Calu3 (cell line): ENCODE results near the gene ZNF101. TPM values are rescaled to one million over a fixed set of nuclear protein-coding genes. Genes with fewer than 3 reads are reported as not detected.

Experiments
- BruUV-seq: library from RNA; stranded (reverse); fragments of 400-500 nt; replicated peaks from 2 replicates; lab custom pipeline; 2021; lab: Mats Ljungman, UMichigan
- CTCF ChIA-PET: fragments of 300-600 bp; sonication (Branson Sonifier 250); formaldehyde crosslinking; loops from one replicate; lab custom pipeline; 2022; ENCODE audit warnings: antibody characterized with exemption; lab: Charles Lee
- DNase-seq: peaks from one replicate; pipeline ENCODE4 v3.0.0; 2022
- H3K27ac Mint-ChIP-seq: one replicate; pipeline ENCODE4 v1.8.0; 2022; ENCODE audit warnings: mixed read lengths; ENCODE audit not compliant: unreplicated experiment
- H3K27me3 Mint-ChIP-seq: one replicate; pipeline ENCODE4 v1.8.0; 2022; ENCODE audit warnings: mixed read lengths; ENCODE audit not compliant: unreplicated experiment
- H3K36me3 Mint-ChIP-seq: one replicate; pipeline ENCODE4 v1.8.0; 2022; ENCODE audit warnings: mild to moderate bottlenecking, moderate library complexity, mixed read lengths; ENCODE audit not compliant: insufficient read depth, unreplicated experiment
- H3K4me1 Mint-ChIP-seq: one replicate; pipeline ENCODE4 v1.8.0; 2022; ENCODE audit warnings: mild to moderate bottlenecking, low read depth, mixed read lengths; ENCODE audit not compliant: unreplicated experiment
- H3K4me3 Mint-ChIP-seq: one replicate; pipeline ENCODE4 v1.8.0; 2022; ENCODE audit warnings: mild to moderate bottlenecking, low read depth, moderate library complexity, mixed read lengths; ENCODE audit not compliant: unreplicated experiment
- H3K9me3 Mint-ChIP-seq: one replicate; pipeline ENCODE4 v1.8.0; 2022; ENCODE audit warnings: low read depth, mixed read lengths; ENCODE audit not compliant: unreplicated experiment
- intact Hi-C: fragments of 100-400 bp; cut with micrococcal nuclease; formaldehyde crosslinking; loops from one replicate; pipeline ENCODE4 v1.10.0; 2022; ENCODE audit not compliant: unreplicated experiment
- total RNA-seq: library from RNA; stranded (reverse); gene quantifications from 2 replicates; pipeline ENCODE4 v1.2.3, GENCODE V29; 2022
- TF ChIP-seq, protein P1 (sequence below): fragments of 200-600 bp; IDR thresholded peaks from one replicate; pipeline ENCODE4 v1.8.0; 2022; ENCODE audit warnings: antibody characterized with exemption; ENCODE audit not compliant: unreplicated experiment

The ZNF101 gene
- total RNA-seq, 1 experiment from 2014 or later, result 8.3 TPM

DNA sequence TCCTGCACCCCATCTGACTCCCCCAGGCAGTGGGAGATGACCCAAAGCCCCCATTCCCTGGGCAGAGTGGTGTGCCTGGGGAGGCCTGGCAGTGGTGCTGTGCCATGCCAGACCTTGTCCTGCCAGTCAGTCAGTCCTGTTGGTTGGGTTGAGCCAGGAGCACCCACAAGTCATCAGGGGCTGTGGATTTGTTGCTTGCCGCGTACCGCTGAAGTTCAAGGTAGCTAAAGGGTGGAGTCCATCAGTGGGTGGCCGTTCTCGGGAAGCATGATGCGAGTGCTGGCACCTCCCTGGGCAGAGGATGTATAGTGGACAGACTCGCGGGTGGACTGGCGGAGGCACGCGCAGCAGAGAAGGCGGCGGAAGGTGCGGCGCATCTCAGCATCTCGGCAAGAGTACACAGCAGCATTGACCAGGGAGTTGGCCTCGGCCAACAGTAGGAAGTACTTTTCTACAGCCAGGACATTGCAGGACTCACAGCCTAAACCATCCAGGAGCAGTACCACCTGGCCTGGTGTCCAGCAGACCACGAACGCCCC, 44.5 kb upstream of the ZNF101 start:
- no peaks in the 10 kb centered on the region for H3K9me3 Mint-ChIP-seq
- no peak overlapping the region for H3K4me3 Mint-ChIP-seq
- no TSS peak for BruUV-seq
- no peaks in the 10 kb centered on the region for H3K27me3 Mint-ChIP-seq
- peaks cover 46% of the 10 kb centered on the region for H3K36me3 Mint-ChIP-seq
- no peak overlapping the region for H3K27ac Mint-ChIP-seq
- CTCF ChIA-PET, result no interaction called here
- no peak for DNase-seq
- TF ChIP-seq, protein P1, sequence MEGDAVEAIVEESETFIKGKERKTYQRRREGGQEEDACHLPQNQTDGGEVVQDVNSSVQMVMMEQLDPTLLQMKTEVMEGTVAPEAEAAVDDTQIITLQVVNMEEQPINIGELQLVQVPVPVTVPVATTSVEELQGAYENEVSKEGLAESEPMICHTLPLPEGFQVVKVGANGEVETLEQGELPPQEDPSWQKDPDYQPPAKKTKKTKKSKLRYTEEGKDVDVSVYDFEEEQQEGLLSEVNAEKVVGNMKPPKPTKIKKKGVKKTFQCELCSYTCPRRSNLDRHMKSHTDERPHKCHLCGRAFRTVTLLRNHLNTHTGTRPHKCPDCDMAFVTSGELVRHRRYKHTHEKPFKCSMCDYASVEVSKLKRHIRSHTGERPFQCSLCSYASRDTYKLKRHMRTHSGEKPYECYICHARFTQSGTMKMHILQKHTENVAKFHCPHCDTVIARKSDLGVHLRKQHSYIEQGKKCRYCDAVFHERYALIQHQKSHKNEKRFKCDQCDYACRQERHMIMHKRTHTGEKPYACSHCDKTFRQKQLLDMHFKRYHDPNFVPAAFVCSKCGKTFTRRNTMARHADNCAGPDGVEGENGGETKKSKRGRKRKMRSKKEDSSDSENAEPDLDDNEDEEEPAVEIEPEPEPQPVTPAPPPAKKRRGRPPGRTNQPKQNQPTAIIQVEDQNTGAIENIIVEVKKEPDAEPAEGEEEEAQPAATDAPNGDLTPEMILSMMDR, result no peak
- peaks cover 13% of the 10 kb centered on the region for H3K4me1 Mint-ChIP-seq
- intact Hi-C loops, result no loop called here

DNA sequence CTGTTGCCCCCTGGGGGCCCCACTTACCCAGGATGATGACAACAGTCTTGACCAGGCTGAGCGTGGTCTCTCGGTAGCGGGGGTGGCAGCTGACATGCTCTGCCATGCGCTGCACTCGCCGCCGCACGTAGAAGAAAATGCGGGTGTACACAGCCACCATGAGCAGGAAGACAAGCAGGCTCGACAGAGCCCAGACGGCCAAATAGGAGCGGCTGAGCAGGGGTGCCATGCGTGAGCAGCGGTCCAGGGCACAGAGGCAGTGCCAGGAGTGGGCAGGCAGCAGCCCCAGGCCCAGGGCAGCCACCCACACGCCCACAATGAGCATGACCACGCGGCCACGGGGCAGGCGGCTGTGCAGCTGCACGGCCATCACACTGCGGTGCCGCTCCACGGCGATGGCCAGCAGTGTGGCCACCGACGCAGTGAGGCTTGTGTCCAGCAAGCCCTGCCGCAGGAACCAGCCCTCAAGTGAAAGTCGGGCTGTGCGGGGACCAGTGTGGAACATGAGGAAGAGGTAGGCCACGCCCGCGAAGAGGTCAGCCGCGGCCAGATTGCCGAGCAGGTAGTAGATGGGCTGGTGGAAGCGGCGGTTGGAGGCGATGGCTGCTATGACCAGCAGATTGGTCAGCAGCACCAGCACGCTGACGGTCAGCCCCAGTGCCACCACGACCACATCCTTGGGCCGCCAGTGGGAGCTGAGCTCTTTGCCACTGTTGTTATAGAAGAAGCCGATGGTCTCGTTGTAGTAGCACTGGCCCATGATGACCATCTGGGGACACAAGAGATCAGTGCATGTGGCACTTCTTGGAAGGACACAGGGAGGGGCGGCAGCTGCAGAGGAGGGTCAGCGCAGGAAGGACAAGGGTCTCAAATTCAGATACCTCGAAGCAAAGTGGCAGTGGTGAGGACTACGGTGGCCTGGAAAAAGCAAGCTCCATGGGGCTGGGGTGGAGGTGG, 41.8 kb upstream of the ZNF101 start:
- Mint-ChIP-seq H3K9me3 (no peaks in the 10 kb centered on the region), H3K4me3 (peak overlapping the region; percentile 83), H3K4me1 (peaks cover 11% of the 10 kb centered on the region), H3K36me3 (peaks cover 46% of the 10 kb centered on the region), H3K27me3 (no peaks in the 10 kb centered on the region), H3K27ac (peak overlapping the region; percentile 91)
- CTCF ChIA-PET, result interaction anchor here (0.5 kb wide), 1 partner anchor 54 kb away, joined by 3 read pairs; no protein-coding TSS in a partner anchor
- TSS peak; percentile 49 for BruUV-seq
- no peak for DNase-seq
- intact Hi-C loops, result no loop called here
- TF ChIP-seq, protein P1, result no peak

DNA sequence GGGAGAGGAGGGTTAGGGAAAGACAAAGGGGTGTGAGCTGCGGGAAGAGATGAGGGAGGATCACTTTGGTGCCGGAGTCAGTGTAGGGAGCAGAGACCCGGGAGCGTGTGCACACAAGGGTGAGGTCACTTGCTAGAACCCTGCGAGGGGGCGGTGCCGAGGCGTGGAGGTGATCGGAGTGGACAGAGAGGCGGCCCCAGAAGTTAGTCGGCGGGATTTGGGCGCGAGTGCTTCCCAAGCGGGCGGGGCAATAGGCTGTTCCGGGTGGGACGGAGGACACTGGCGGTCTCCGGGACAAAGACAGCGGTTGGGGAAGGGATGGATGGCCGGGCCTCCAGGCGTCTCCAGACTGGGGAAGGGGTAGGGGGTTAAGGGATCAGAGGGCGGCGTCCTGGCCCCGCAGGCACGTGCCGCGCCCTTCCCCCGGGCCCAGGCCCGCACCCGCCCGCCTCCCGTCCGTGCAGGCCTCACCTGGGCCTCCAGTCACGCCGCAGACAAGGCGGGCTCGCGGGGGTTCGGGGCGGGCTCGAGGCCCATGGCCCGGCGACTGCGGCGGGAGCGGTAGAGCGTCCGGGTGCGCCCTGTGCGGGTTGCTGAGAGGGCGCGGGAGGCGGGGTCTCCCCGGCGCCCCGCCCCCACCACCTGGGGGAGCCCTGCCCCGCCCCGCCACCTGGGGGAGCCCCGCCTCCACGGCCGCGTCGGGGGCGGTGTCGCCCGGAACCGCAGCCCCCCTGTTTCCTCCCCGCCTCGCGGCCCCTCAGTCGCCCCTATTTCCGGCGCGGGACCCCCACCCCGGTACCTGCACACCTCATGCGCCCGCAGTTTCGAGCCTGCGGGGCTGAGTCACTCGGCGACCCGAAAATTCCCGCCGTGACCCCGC, 40.8 kb upstream of the ZNF101 start, which contains the start of gene LPAR2:
TSS of gene LPAR2 (minus strand) at position 600 of the 880 bp plus-strand sequence. CDS start 945 bp downstream, outside the sequence.
- Mint-ChIP-seq H3K27ac (peak within 1 kb of the TSS; percentile 91), H3K4me1 (peaks cover 11% of the 10 kb centered on the region), H3K4me3 (peak within 1 kb of the TSS; percentile 83), H3K27me3 (no peaks in the 10 kb centered on the region), H3K9me3 (no peaks in the 10 kb centered on the region), H3K36me3 (peaks cover 46% of the 10 kb centered on the region)
- TF ChIP-seq, protein P1, result no peak
- intact Hi-C loops, result no loop called here
- DNase-seq, result peak; percentile 76
- no TSS peak for BruUV-seq
- CTCF ChIA-PET, result interaction anchor here (0.5 kb wide), 1 partner anchor 55 kb away, joined by 3 read pairs; no protein-coding TSS in a partner anchor
